ENCODE data around the gene PRSS57. TPM values are rescaled to one million over a fixed set of nuclear protein-coding genes. Genes with fewer than 3 reads are reported as not detected.
"Not testable (repeated sequence)": the region's sequence is repeated elsewhere in the genome, so short reads cannot be mapped to it uniquely, and the experiment has no call there.

PRSS57 gene
- total RNA-seq, 2 donors from 2014 or later, result 1.4 TPM; not detected in 1

DNA sequence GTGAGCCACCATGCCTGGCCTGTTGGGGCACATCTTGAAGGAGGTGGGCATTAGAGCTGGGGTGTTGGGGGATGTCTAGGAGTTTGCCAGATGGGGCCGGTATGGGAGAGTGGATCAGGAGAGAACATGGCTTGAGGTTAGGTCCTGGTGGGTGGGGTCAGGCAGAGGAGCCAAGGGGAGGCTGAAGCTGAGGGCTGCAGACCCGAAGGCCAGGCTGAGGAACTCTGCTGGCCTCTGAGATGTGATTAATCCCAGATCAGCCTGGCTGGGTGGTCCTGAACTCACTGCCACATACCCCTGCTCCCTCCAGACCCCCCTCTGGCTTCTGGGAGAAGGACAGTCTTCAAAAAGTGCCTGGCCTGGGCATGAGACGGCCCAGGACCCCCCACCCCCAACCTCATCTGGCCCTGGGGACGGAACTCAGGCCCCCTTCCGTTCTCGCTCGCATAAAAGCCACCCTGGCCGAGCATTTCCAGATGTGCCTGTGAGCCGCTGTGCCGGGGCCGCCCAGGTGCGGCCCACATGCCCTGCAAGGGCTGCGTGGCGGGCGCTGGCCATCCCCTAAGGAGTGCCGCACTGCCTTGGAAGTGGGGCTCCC, 16.4 kb downstream of the PRSS57 start:
- H3K36me3 Mint-ChIP-seq, result no peaks in the 10 kb centered on the region
- peaks cover 6 to 7% of the 10 kb centered on the region in 2 donors for H3K27me3 Mint-ChIP-seq
- no peak overlapping the region for H3K27ac Mint-ChIP-seq
- no peaks in the 10 kb centered on the region for H3K9me3 Mint-ChIP-seq
- DNase-seq (ENCODE audit: low spot score) (no peak), ATAC-seq (no peak)
- H3K4me1 Mint-ChIP-seq (ENCODE audit: low read depth in 2 of 2), result peaks cover 0 to under 1% of the 10 kb centered on the region in 2 donors
- peak overlapping the region; percentile 62 for H3K4me3 Mint-ChIP-seq

DNA sequence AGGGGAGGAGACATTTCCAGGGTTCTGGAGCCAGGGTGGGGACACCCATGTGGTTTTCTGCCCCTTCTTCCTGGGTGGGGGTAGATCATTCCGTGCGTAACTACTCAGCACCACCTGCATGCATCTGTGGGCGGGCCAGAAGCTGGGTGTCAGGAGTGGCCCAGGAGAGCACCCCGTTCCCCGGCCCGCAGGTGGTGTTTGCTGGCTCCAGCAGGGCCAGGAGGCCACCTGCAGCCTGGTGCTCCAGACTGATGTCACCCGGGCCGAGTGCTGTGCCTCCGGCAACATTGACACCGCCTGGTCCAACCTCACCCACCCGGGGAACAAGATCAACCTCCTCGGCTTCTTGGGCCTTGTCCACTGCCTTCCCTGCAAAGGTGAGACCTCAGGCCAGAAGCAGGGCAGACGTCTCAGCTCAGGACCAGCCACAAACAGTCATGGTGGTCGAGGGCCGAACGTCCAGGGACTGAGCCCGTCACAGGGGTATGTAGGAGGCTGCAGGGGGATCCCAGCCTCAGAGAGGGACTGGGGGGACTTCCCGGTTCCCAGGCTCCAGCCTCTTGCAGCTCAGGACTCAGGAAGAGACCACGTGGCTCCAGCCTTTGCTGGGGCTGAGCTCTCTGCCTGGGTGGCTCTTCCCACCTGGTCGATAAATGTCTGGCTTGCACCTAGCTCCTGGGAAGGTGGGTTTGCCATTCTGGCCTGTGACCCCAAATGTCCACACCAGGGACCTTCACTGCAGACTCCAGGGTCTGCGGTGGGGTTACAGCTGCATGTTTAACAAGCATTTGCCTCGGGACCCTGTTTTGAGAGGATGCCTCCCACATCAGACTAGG, 17.4 kb downstream of the PRSS57 start:
- H3K36me3 Mint-ChIP-seq, result no peaks in the 10 kb centered on the region
- H3K4me3 Mint-ChIP-seq, result no peak overlapping the region
- H3K9me3 Mint-ChIP-seq, result no peaks in the 10 kb centered on the region
- H3K4me1 Mint-ChIP-seq (ENCODE audit: low read depth in 2 of 2), result peaks cover 0 to 5% of the 10 kb centered on the region in 2 donors
- DNase-seq (ENCODE audit: low spot score), result no peak
- peaks cover 6 to 10% of the 10 kb centered on the region in 2 donors for H3K27me3 Mint-ChIP-seq
- H3K27ac Mint-ChIP-seq, result no peak overlapping the region
- no peak for ATAC-seq

DNA sequence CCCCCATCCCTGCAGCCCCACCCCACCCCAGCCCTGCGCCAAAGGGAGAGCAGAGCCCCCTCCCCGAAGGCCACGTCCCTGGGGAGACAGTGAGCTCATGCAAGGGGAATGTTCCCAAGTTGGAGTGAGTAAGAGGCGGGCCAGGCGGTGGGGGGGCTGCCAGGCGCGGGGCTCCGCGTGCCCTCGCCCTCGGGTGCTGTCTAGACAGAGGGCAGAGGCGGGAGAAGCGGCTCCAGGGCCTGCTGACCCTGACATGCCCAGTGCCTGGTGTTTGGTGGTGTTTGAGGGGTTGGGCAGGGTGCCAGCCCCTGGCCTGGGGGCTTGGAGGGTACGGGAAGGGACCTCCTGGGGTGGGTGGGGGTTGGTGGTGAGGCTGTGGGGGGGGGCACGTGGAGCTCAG, 18.1 kb downstream of the PRSS57 start:
- no peak for ATAC-seq

DNA sequence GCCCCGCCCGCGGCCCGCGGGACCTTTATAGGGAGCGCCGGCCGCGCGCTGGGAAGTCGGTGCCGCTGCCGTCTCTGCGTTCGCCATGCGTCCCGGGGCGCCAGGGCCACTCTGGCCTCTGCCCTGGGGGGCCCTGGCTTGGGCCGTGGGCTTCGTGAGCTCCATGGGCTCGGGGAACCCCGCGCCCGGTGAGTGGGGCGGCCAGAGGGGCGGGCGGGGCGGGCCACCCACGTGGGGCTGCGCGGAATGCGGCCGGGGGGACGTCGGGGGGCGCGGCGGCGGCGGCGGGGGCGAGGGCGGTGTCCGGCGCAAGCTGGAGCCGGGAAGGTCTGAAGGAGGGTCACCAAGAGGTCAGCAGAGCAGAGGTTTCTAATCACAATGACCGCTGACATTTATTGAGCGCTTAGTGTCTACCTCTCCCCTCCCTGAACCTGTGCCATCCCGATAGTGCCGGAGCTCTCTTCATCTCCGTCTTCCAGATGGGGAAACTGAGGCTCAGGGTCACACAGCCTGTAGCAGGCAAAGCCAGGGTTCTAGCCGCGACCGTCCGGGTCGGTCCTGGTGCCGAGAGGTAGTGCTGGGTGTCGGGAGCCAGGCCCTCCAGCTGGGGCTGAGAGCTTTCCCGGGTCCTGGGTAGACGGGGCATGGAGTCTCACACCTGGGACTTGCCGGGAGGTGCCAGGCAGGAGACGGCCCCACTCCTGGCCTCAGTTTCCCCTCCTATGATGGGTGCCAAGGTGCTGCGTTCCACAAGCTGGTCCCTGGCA, 18.7 kb downstream of the PRSS57 start, which contains the start of gene FSTL3:
Gene FSTL3, plus strand, starts transcription at position 54 of the 767 bp plus-strand sequence. Its CDS starts 32 bp downstream, at position 86.
- H3K9me3 Mint-ChIP-seq, result no peaks in the 10 kb centered on the region
- peaks cover 0 to 5% of the 10 kb centered on the region in 2 donors for H3K4me1 Mint-ChIP-seq (ENCODE audit: low read depth in 2 of 2)
- H3K36me3 Mint-ChIP-seq, result no peaks in the 10 kb centered on the region
- H3K27ac Mint-ChIP-seq, result no peak within 1 kb of the TSS
- DNase-seq (ENCODE audit: low spot score) (no peak), ATAC-seq (no peak)
- H3K27me3 Mint-ChIP-seq, result peaks cover 6 to 10% of the 10 kb centered on the region in 2 donors
- no peak within 1 kb of the TSS for H3K4me3 Mint-ChIP-seq

More for the DNA sequence above, 18.1 kb downstream of the PRSS57 start:
- Mint-ChIP-seq H3K4me1 (ENCODE audit: low read depth in 2 of 2) (peaks cover 0 to 5% of the 10 kb centered on the region in 2 donors), H3K27me3 (peaks cover 6 to 10% of the 10 kb centered on the region in 2 donors), H3K27ac (no peak overlapping the region), H3K4me3 (no peak overlapping the region), H3K36me3 (no peaks in the 10 kb centered on the region), H3K9me3 (no peaks in the 10 kb centered on the region)
- DNase-seq (ENCODE audit: low spot score), result no peak

DNA sequence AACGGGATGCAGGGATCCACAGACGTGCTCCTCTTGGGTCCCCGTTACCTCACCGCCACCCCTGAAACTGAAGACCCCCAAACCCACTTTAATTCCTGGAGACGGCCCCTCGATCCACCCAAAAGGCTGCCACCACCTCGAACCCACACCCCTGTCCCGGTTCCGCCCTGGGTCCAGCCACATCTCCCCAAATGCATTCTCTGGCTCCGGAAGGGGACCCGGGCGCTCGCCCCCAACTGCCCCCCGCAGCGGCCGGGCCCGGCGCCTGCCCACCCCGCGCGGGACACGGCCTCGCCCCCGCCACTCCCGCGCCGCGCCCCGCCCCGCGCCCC, 19.3 kb downstream of the PRSS57 start:
- Mint-ChIP-seq H3K36me3 (no peaks in the 10 kb centered on the region), H3K27ac (no peak overlapping the region), H3K4me1 (ENCODE audit: low read depth in 2 of 2) (peaks cover 0 to 5% of the 10 kb centered on the region in 2 donors), H3K27me3 (peaks cover 6 to 10% of the 10 kb centered on the region in 2 donors), H3K9me3 (no peaks in the 10 kb centered on the region), H3K4me3 (no peak overlapping the region)
- no peak for DNase-seq (ENCODE audit: low spot score)
- no peak for ATAC-seq

DNA sequence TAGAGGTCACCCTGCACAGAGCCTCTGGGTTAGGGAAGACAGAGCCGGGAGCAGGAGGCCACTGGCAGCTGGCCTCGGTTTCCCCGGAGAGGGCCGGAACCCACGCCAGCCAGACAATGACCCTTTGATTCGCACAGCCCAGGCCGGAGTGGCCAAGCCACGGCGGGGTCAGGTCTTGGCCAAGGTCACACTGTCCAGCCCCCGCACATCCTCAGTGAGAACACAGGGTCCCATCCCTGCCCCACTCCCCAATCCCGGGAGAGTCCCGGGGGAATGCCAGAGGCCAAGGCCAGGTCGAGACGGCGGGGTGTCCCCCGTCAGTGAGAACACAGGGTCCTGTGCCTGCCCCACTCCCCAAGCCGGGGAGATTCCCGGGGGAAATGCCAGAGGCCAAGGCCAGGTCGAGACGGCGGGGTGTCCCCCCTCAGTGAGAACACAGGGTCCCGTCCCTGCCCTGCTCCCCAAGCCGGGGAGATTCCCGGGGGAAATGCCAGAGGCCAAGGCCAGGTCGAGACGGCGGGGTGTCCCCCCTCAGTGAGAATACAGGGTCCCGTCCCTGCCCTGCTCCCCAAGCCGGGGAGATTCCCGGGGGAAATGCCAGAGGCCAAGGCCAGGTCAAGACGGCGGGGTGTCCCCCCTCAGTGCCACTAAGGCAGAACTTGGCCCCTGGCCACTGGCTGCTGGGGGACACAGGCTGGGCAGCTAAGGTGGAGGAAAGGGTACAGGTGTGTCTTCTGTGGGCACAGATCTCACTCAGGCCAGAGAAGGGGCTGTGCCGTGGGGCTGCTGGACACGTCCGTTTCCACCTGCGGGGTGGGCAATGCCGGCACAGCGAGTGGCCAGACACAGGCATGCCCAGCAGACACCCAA, 20.7 kb downstream of the PRSS57 start:
- Mint-ChIP-seq H3K4me1 (ENCODE audit: low read depth in 2 of 2) (peaks cover 0 to 5% of the 10 kb centered on the region in 2 donors), H3K27ac (no peak overlapping the region)
- no peak for ATAC-seq

DNA sequence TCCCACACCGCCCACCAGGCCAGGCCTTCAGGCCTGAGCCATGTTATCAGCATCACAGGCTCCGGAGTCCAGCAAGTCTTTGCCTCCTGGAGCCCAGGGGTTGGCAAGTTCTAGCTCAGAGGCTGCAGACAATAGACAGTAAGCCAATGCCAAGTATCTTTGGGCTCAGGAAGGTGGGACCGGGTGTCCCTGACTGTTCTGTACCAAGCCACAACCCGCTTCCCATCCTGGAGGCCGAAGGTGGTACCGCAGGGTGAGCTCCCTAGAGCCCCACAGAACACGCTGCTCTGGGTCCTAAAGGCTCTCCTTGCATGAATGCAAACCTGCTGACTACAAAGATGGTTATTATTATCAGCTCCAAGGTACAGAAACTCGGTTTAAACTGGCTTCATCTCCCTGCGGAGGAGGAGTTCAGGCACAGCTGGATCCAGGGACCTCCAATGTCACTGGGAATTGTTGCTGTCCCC, 24.6 kb downstream of the PRSS57 start:
- Mint-ChIP-seq H3K27me3 (peaks cover 6 to 14% of the 10 kb centered on the region in 2 donors), H3K9me3 (no peaks in the 10 kb centered on the region)
- DNase-seq (ENCODE audit: low spot score), result no peak

More for the DNA sequence above, 20.7 kb downstream of the PRSS57 start:
- DNase-seq (ENCODE audit: low spot score), result no peak
- Mint-ChIP-seq H3K4me3 (no peak overlapping the region), H3K27me3 (peaks cover 6 to 10% of the 10 kb centered on the region in 2 donors), H3K36me3 (no peaks in the 10 kb centered on the region), H3K9me3 (no peaks in the 10 kb centered on the region)

DNA sequence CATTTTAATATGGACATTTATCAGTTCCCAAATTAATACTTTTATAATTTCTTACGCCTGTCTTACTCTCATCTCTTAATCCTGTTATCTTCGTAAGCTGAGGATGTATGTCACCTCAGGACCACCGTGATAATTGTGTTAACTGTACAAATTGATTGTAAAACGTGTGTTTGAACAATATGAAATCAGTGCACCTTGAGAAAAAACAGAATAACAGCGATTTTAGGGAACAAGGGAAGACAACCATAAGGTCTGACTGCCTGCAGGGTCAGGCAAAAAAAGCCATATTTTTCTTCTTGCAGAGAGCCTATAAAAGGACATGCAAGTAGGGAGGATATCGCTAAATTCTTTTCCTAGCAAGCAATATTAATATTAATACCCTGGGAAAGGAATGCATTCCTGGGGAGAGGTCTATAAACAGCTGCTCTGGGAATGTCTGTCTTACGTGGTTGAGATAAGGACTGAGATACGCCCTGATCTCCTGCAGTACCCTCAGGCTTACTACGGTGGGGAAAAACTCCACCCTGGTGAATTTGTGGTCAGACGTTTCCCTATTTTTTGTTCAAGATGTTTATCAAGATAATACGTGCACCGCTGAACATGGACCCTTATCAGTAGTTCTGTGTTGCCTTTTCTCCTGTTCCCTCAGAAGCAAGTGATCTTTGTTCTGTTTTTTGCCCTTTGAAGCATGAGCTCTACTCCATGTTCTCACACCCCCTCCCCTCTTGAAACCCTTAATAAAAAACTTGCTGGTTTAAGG, 26.4 kb downstream of the PRSS57 start:
- H3K27me3 Mint-ChIP-seq; H3K4me1 Mint-ChIP-seq (ENCODE audit: low read depth in 2 of 2); H3K36me3 Mint-ChIP-seq; H3K27ac Mint-ChIP-seq; H3K9me3 Mint-ChIP-seq; ATAC-seq; H3K4me3 Mint-ChIP-seq; DNase-seq (ENCODE audit: low spot score): not testable (repeated sequence)

More for the DNA sequence above, 24.6 kb downstream of the PRSS57 start:
- Mint-ChIP-seq H3K36me3 (no peaks in the 10 kb centered on the region), H3K27ac (no peak overlapping the region), H3K4me1 (ENCODE audit: low read depth in 2 of 2) (peaks cover 0 to 5% of the 10 kb centered on the region in 2 donors), H3K4me3 (no peak overlapping the region)
- ATAC-seq, result no peak

DNA sequence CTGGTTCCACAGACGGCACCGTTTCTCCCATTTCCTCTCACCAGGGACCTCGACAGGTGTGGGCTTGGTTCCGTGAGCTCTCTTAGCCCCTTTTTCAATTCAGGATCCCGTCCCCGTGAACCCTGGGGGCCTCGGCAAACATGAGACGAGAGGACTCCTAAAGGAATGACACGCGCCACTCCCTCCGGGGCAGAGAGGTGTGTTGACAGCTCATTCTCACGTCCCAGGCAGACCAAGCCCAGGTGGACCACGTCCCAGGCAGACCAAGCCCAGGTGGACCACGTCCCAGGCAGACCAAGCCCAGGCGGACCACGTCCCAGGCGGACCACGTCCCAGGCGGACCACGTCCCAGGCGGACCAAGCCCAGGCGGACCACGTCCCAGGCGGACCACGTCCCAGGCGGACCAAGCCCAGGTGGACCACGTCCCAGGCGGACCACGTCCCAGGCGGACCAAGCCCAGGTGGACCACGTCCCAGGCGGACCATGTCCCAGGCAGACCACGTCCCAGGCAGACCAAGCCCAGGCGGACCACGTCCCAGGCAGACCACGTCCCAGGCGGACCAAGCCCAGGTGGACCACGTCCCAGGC, 28.2 kb downstream of the PRSS57 start:
- ATAC-seq; DNase-seq (ENCODE audit: low spot score); H3K27ac Mint-ChIP-seq; H3K9me3 Mint-ChIP-seq; H3K36me3 Mint-ChIP-seq; H3K4me3 Mint-ChIP-seq; H3K4me1 Mint-ChIP-seq (ENCODE audit: low read depth in 2 of 2); H3K27me3 Mint-ChIP-seq: not testable (repeated sequence)

DNA sequence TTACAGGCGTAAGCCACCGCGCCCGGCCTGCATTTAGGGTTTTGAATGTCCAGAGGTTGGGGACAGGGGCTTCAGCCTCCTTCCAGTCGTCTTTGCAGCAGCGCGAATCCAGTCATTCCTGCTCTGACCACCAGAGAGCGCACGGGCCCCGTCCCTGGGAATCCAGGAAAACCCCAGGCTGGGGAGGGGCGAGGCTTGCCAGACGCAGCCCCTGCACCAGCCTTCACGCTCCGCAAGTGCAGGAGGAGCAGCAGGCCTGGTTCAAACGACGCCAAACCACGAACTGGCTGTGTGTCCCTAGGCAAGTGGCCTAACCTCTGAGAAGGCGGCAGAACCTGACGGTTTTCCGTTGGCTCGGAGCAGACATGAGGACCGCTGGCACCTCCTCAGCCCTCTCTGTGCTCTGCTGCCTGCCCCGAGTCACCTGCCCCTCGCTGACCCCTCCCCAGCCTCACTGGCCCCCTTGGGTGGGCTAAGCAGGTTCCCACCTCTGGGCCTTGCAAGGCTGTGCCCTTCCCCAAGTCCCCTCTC, 30.3 kb downstream of the PRSS57 start:
- DNase-seq (ENCODE audit: low spot score) (no peak), ATAC-seq (no peak)
- Mint-ChIP-seq H3K4me1 (ENCODE audit: low read depth in 2 of 2) (peaks cover 23% of the 10 kb centered on the region in 2 donors), H3K9me3 (no peaks in the 10 kb centered on the region), H3K4me3 (peak overlapping the region; percentile 69), H3K36me3 (no peaks in the 10 kb centered on the region), H3K27ac (peak overlapping the region; percentile 65 to 82), H3K27me3 (peaks cover 0 to 3% of the 10 kb centered on the region in 2 donors)

DNA sequence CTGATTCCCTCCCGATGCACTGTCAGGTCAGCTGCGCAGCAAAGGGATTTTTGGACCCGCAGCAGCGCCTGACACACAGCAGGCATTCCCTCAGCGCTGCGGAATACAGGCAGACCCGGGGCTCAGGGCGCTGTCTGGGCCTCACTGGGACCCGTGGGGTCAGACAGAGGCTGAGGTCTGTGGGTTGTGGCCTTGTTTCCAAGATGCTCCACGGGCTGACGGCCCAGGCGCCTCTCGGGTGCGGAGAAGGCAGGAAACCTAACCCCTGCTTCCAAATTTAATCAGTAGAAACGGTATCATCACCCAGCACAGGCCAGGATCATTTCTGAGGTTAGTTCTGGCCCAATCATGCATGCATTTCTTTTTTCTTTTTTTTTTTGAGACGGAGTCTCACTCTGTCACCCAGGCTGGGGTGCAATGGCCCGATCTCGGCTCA, 31.6 kb downstream of the PRSS57 start:
- H3K9me3 Mint-ChIP-seq, result no peaks in the 10 kb centered on the region
- peak overlapping the region; percentile 86 for H3K4me3 Mint-ChIP-seq
- peak overlapping the region; percentile 82 to 88 for H3K27ac Mint-ChIP-seq
- no peaks in the 10 kb centered on the region for H3K27me3 Mint-ChIP-seq
- no peak for ATAC-seq
- H3K4me1 Mint-ChIP-seq (ENCODE audit: low read depth in 2 of 2), result peaks cover 32 to 34% of the 10 kb centered on the region in 2 donors
- H3K36me3 Mint-ChIP-seq, result no peaks in the 10 kb centered on the region
- DNase-seq (ENCODE audit: low spot score), result no peak
